PC-3 (cell line): ENCODE results near the gene WNT7B. TPM values are rescaled to one million over a fixed set of nuclear protein-coding genes. Genes with fewer than 3 reads are reported as not detected.

ENCODE experiments used
- ATAC-seq: fragments of 200-7000 bp; cut with Tn5 transposase; 2 replicates; pipeline ENCODE4 v1.9.1; 2020; ENCODE audit warnings: mild to moderate bottlenecking, moderate library complexity
- BruUV-seq: library from RNA; stranded (reverse); fragments of 400-500 nt; replicated peaks from 2 replicates; lab custom pipeline; 2021; lab: Mats Ljungman, UMichigan
- CTCF ChIA-PET: fragments of 300-600 bp; sonication (Branson Sonifier 250); formaldehyde crosslinking; loops from one replicate; lab custom pipeline; 2022; ENCODE audit warnings: antibody characterized with exemption; lab: Charles Lee
- POLR2A ChIA-PET: fragments of 300-600 bp; sonication (Branson Sonifier 250); formaldehyde crosslinking; loops from one replicate; lab custom pipeline; 2022; ENCODE audit warnings: antibody characterized with exemption; ENCODE audit not compliant: unreplicated experiment; lab: Charles Lee
- DNase-seq: peaks from one replicate; pipeline ENCODE4 v3.0.0-alpha.2; 2015
- H2AFZ ChIP-seq: fragments of 300-600 bp; sonication (generic); 2 replicates; pipeline ENCODE4 v1.6.0; 2016; ENCODE audit warnings: antibody characterized with exemption, low read length
- H3F3A ChIP-seq: fragments of 300-600 bp; sonication (generic); one replicate; pipeline ENCODE4 v1.6.0; 2017; ENCODE audit warnings: antibody characterized with exemption, low read length, control low read depth, mild to moderate bottlenecking; ENCODE audit not compliant: unreplicated experiment
- H3K27ac ChIP-seq: fragments of 300-600 bp; sonication (generic); 2 replicates; pipeline ENCODE4 v1.5.1; 2016; ENCODE audit warnings: mild to moderate bottlenecking, low read length
- H3K27me3 ChIP-seq: fragments of 300-600 bp; sonication (generic); 2 replicates; pipeline ENCODE4 v1.6.1; 2016; ENCODE audit warnings: low read length, mixed read lengths
- H3K36me3 ChIP-seq: fragments of 300-600 bp; sonication (generic); 2 replicates; pipeline ENCODE4 v1.6.1; 2016; ENCODE audit warnings: low read depth, mixed run types, low read length, mixed read lengths
- H3K4me1 ChIP-seq: fragments of 300-600 bp; sonication (generic); 2 replicates; pipeline ENCODE4 v1.5.1; 2016; ENCODE audit warnings: low read length; ENCODE audit not compliant: insufficient read depth
- H3K4me2 ChIP-seq: fragments of 300-600 bp; sonication (generic); 2 replicates; pipeline ENCODE4 v1.6.0; 2016; ENCODE audit warnings: low read length
- H3K4me3 ChIP-seq: fragments of 300-600 bp; sonication (generic); 2 replicates; pipeline ENCODE4 v1.5.1; 2016; ENCODE audit warnings: mild to moderate bottlenecking, low read length, mixed read lengths
- H3K79me2 ChIP-seq: fragments of 300-600 bp; sonication (generic); 2 replicates; pipeline ENCODE4 v1.6.1; 2017; ENCODE audit warnings: low read length, mixed read lengths
- H3K9ac ChIP-seq: fragments of 300-600 bp; sonication (generic); 2 replicates; pipeline ENCODE4 v1.6.0; 2016; ENCODE audit warnings: mild to moderate bottlenecking, low read length
- H3K9me2 ChIP-seq: fragments of 300-600 bp; sonication (generic); replicated peaks from 2 replicates; pipeline ENCODE4 v1.6.1; 2016; ENCODE audit warnings: mixed run types, low read length, mixed read lengths
- H3K9me3 ChIP-seq: fragments of 300-600 bp; sonication (generic); 2 replicates; pipeline ENCODE4 v1.6.1; 2016; ENCODE audit warnings: low read length, mixed read lengths
- H4K20me1 ChIP-seq: fragments of 300-600 bp; sonication (generic); 2 replicates; pipeline ENCODE4 v1.6.1; 2016; ENCODE audit warnings: low read length, mixed read lengths
- CTCF ChIP-seq: fragments of 300-600 bp; sonication (generic); conservative IDR thresholded peaks from 2 replicates; pipeline ENCODE4 v1.5.1; 2017; ENCODE audit warnings: antibody characterized with exemption, low read depth, mild to moderate bottlenecking, low read length
- EZH2 ChIP-seq: fragments of 300-600 bp; sonication (generic); IDR thresholded peaks from one replicate; pipeline ENCODE4 v1.6.1; 2017; ENCODE audit warnings: antibody characterized with exemption, mild to moderate bottlenecking, low read length; ENCODE audit not compliant: unreplicated experiment
- EZH2phosphoT487 ChIP-seq: fragments of 300-600 bp; sonication (generic); IDR thresholded peaks from 2 replicates; pipeline ENCODE4 v1.6.1; 2018; ENCODE audit warnings: mild to moderate bottlenecking, antibody characterized with exemption, low read length, borderline replicate concordance
- intact Hi-C: fragments of 100-400 bp; cut with micrococcal nuclease; formaldehyde crosslinking; loops from 2 replicates; pipeline ENCODE4 v1.9.0; 2023
- total RNA-seq: library from RNA; depleted of rRNA; stranded (reverse); fragments of >200 nt; gene quantifications from 2 replicates; pipeline ENCODE4 v1.2.3, GENCODE V29; 2014

The WNT7B gene
- total RNA-seq, 1 experiment from 2014 or later: 42.0 TPM

- no peaks in the 10 kb centered on the region for H3K9me3 ChIP-seq
- ATAC-seq (no peak), DNase-seq (no peak)
- H3K27me3 ChIP-seq: no peaks in the 10 kb centered on the region
- H3F3A ChIP-seq: no peaks in the 10 kb centered on the region
- H3K36me3 ChIP-seq: no peaks in the 10 kb centered on the region
- TF ChIP-seq EZH2: no peak
- no peak for TF ChIP-seq CTCF
- no peak for TF ChIP-seq EZH2phosphoT487
- H3K9me2 ChIP-seq: no peaks in the 10 kb centered on the region
- H2AFZ ChIP-seq: no peak overlapping the region
- POLR2A ChIA-PET: no interaction called here
- H3K4me2 ChIP-seq: no peak overlapping the region
- H3K9ac ChIP-seq: no peak overlapping the region
- intact Hi-C loops: no loop called here
- peaks cover 13% of the 10 kb centered on the region for H3K4me1 ChIP-seq
- CTCF ChIA-PET: no interaction called here
- no peak overlapping the region for H3K4me3 ChIP-seq
- no peaks in the 10 kb centered on the region for H4K20me1 ChIP-seq
- no TSS peak for BruUV-seq
- H3K79me2 ChIP-seq: no peaks in the 10 kb centered on the region
- H3K27ac ChIP-seq: no peak overlapping the region
Measured at GRCh38 chr22:46025225-46025972, 48.4 kb upstream of the WNT7B start.

GRCh38 chr22:46024136-46024840 is 47.3 kb upstream of the WNT7B start:
- DNase-seq (no peak), ATAC-seq (no peak)
- Histone ChIP-seq H4K20me1 (no peaks in the 10 kb centered on the region), H3K9me2 (no peaks in the 10 kb centered on the region), H3K27me3 (no peaks in the 10 kb centered on the region), H3F3A (no peaks in the 10 kb centered on the region), H3K9ac (no peak overlapping the region), H3K4me1 (peaks cover 16% of the 10 kb centered on the region), H3K9me3 (no peaks in the 10 kb centered on the region), H3K4me3 (no peak overlapping the region), H2AFZ (no peak overlapping the region), H3K36me3 (no peaks in the 10 kb centered on the region), H3K4me2 (no peak overlapping the region), H3K27ac (no peak overlapping the region), H3K79me2 (no peaks in the 10 kb centered on the region)
- POLR2A ChIA-PET: no interaction called here
- intact Hi-C loops: no loop called here
- TF ChIP-seq EZH2phosphoT487: no peak
- TF ChIP-seq CTCF: no peak
- no peak for TF ChIP-seq EZH2
- BruUV-seq: no TSS peak
- CTCF ChIA-PET: no interaction called here

GRCh38 chr22:46023558-46023981 is 46.6 kb upstream of the WNT7B start:
- TF ChIP-seq CTCF: no peak
- TF ChIP-seq EZH2: no peak
- no peak for TF ChIP-seq EZH2phosphoT487
- Histone ChIP-seq H4K20me1 (no peaks in the 10 kb centered on the region), H3K4me2 (no peak overlapping the region), H3K79me2 (no peaks in the 10 kb centered on the region), H3K36me3 (no peaks in the 10 kb centered on the region), H3K4me3 (no peak overlapping the region), H3K27ac (no peak overlapping the region), H3K9ac (no peak overlapping the region), H3F3A (no peaks in the 10 kb centered on the region), H3K9me3 (no peaks in the 10 kb centered on the region), H2AFZ (no peak overlapping the region), H3K9me2 (no peaks in the 10 kb centered on the region), H3K4me1 (peaks cover 23% of the 10 kb centered on the region), H3K27me3 (no peaks in the 10 kb centered on the region)
- no TSS peak for BruUV-seq
- intact Hi-C loops: no loop called here
- CTCF ChIA-PET: no interaction called here
- POLR2A ChIA-PET: no interaction called here
- DNase-seq (no peak), ATAC-seq (no peak)
